Measurements from ENCODE around the gene ELL.
"Not testable (repeated sequence)": the region's sequence is repeated elsewhere in the genome, so short reads cannot be mapped to it uniquely, and the experiment has no call there.

- not testable (repeated sequence) for TF ChIP-seq ZSCAN18 (CRISPR knock-in tag; IDR thresholded peaks at IDR 0.05); ATF3 (CRISPR knock-in tag; conservative IDR thresholded peaks at IDR 0.05); CTCF (IDR thresholded peaks at IDR 0.05); NFYB (CRISPR knock-in tag; conservative IDR thresholded peaks at IDR 0.05; ENCODE audit: low read depth); KAT7 (CRISPR knock-in tag; IDR thresholded peaks at IDR 0.05; ENCODE audit: borderline replicate concordance); ZNF138 (CRISPR knock-in tag; conservative IDR thresholded peaks at IDR 0.05); SP1 (CRISPR knock-in tag; conservative IDR thresholded peaks at IDR 0.05); NR2C2 (CRISPR knock-in tag; IDR thresholded peaks at IDR 0.05); E2F5 (CRISPR knock-in tag; IDR thresholded peaks at IDR 0.05); CREM (CRISPR knock-in tag; IDR thresholded peaks at IDR 0.05); STAT6 (CRISPR knock-in tag; conservative IDR thresholded peaks at IDR 0.05; ENCODE audit: low read depth)
- peak; percentile 99 for TF ChIP-seq ZNF121 (CRISPR knock-in tag; IDR thresholded peaks at IDR 0.05)
Measured at GRCh38 chr19:18522862-18523440, 1.1 kb upstream of the ELL start.
